HCT116 (cell line): ENCODE measurements around the gene MEGF6. TPM values are rescaled to one million over a fixed set of nuclear protein-coding genes. Genes with fewer than 3 reads are reported as not detected.

Experiments used
- ATAC-seq: fragments of 200-7000 bp; cut with Tn5 transposase; 2 replicates; pipeline ENCODE4 v1.9.1; 2020; ENCODE audit warnings: mild to moderate bottlenecking, moderate library complexity
- BruUV-seq: library from RNA; stranded (reverse); fragments of 400-500 nt; replicated peaks from 2 replicates; lab custom pipeline; 2021; lab: Mats Ljungman, UMichigan
- CTCF ChIA-PET: fragments of 300-600 bp; sonication (Branson Sonifier 250); formaldehyde crosslinking; loops from one replicate; lab custom pipeline; 2021; ENCODE audit warnings: antibody characterized with exemption; lab: Charles Lee
- POLR2A ChIA-PET: fragments of 300-600, 350-600 bp; sonication (Branson Sonifier 250); formaldehyde crosslinking; loops from one replicate; lab custom pipeline; 2021; ENCODE audit warnings: antibody characterized with exemption; lab: Charles Lee
- RAD21 ChIA-PET, 2 experiments: fragments of 300-600 bp; sonication (Branson Sonifier 250); formaldehyde crosslinking; loops; one replicate each; lab custom pipeline; 2023; ENCODE audit warnings: low total read pairs in 2 of 2; ENCODE audit not compliant: uncharacterized antibody in 2 of 2, unreplicated experiment in 2 of 2, low non-redundant PET in 1 of 2; lab: Charles Lee
- DNase-seq: peaks from one replicate; pipeline ENCODE4 v3.0.0-alpha.2; 2010; ENCODE audit warnings: low read depth, low spot score
- H2AFZ ChIP-seq: fragments of 200-600 bp; shearing (Covaris generic), sonication (generic); 2 replicates; pipeline ENCODE4 v1.6.1; 2017; ENCODE audit warnings: low read depth, mixed run types, mixed read lengths, antibody characterized with exemption, low read length; ENCODE audit not compliant: poor library complexity, severe bottlenecking
- H3K27ac ChIP-seq: 2 replicates; pipeline ENCODE4 v1.5.1; 2012; ENCODE audit warnings: low read depth, low read length
- H3K27me3 ChIP-seq: fragments of 200-600 bp; sonication (generic); 2 replicates; pipeline ENCODE4 v1.6.1; 2016; ENCODE audit warnings: mixed run types, low read length, mixed read lengths; ENCODE audit not compliant: insufficient read depth
- H3K36me3 ChIP-seq, 2 experiments: fragments of 200-500 bp in 1 of 2; fragments of 200-600 bp in 1 of 2; sonication (Bioruptor generic) in 1 of 2; sonication (generic) in 1 of 2; 2 replicates each; pipeline versions ENCODE4 v1.5.1 to v1.6.1; 2014 to 2016; ENCODE audit warnings: low read length in 2 of 2, inconsistent platforms in 1 of 2, mixed read lengths in 1 of 2, mixed run types in 1 of 2; ENCODE audit not compliant: insufficient read depth in 2 of 2, control insufficient read depth in 1 of 2
- H3K4me1 ChIP-seq, 2 experiments: fragments of 200-600 bp in 1 of 2; sonication (generic) in 1 of 2; 2 replicates each; pipeline versions ENCODE4 v1.5.1 to v1.6.1; 2012 to 2017; ENCODE audit warnings: low read length in 2 of 2, inconsistent platforms in 1 of 2, mild to moderate bottlenecking in 1 of 2, mixed read lengths in 1 of 2, mixed run types in 1 of 2, moderate library complexity in 1 of 2; ENCODE audit not compliant: insufficient read depth in 2 of 2, control insufficient read depth in 1 of 2
- H3K4me2 ChIP-seq: fragments of 200-600 bp; sonication (generic); 2 replicates; pipeline ENCODE4 v1.6.1; 2017; ENCODE audit warnings: mixed run types, low read length, mixed read lengths
- H3K4me3 ChIP-seq, 2 experiments: fragments of 200-600 bp in 1 of 2; sonication (generic) in 1 of 2; replicated peaks in 1 of 2; 2 replicates each; pipeline ENCODE4 v1.5.1; 2011 to 2016; ENCODE audit warnings: low read length in 2 of 2, control low read depth in 1 of 2, low read depth in 1 of 2, mild to moderate bottlenecking in 1 of 2, mixed read lengths in 1 of 2, mixed run types in 1 of 2
- H3K79me2 ChIP-seq: fragments of 200-600 bp; sonication (generic); 2 replicates; pipeline ENCODE4 v1.6.1; 2017; ENCODE audit warnings: mild to moderate bottlenecking, mixed run types, low read length, moderate library complexity, mixed read lengths; ENCODE audit not compliant: insufficient read depth
- H3K9ac ChIP-seq: fragments of 200-600 bp; sonication (generic); 2 replicates; pipeline ENCODE4 v1.6.1; 2016; ENCODE audit warnings: low read length, mixed read lengths
- H3K9me2 ChIP-seq: fragments of 200-600 bp; sonication (generic), shearing (Covaris generic); 2 replicates; pipeline ENCODE4 v1.6.1; 2017; ENCODE audit warnings: mixed run types, mild to moderate bottlenecking, moderate library complexity; ENCODE audit not compliant: insufficient read depth
- H3K9me3 ChIP-seq, 2 experiments: fragments of 200-500 bp in 1 of 2; fragments of 200-600 bp in 1 of 2; sonication (Bioruptor generic) in 1 of 2; sonication (generic) in 1 of 2; 2 replicates each; pipeline ENCODE4 v1.6.1; 2014 to 2017; ENCODE audit warnings: low read length in 2 of 2, mixed read lengths in 2 of 2, inconsistent platforms in 1 of 2, low read depth in 1 of 2, mild to moderate bottlenecking in 1 of 2, mixed run types in 1 of 2, moderate library complexity in 1 of 2; ENCODE audit not compliant: control insufficient read depth in 1 of 2, insufficient read depth in 1 of 2
- H4K20me1 ChIP-seq: fragments of 200-600 bp; sonication (generic), shearing (Covaris generic); 2 replicates; pipeline ENCODE4 v1.6.1; 2017; ENCODE audit warnings: mixed run types, mild to moderate bottlenecking, moderate library complexity; ENCODE audit not compliant: insufficient read depth
- CBX3 ChIP-seq: IDR thresholded peaks from 2 replicates; pipeline ENCODE4 v1.6.1; 2012; ENCODE audit warnings: low read depth
- CEBPB ChIP-seq: IDR thresholded peaks from 2 replicates; pipeline ENCODE4 v1.6.1; 2012; ENCODE audit warnings: low read depth
- EGR1 ChIP-seq: IDR thresholded peaks from 2 replicates; pipeline ENCODE4 v1.6.1; 2012; ENCODE audit warnings: low read depth
- EZH2 ChIP-seq: fragments of 200-600 bp; sonication (generic); IDR thresholded peaks from 2 replicates; pipeline ENCODE4 v1.6.1; 2017; ENCODE audit warnings: antibody characterized with exemption, mixed run types
- EZH2phosphoT487 ChIP-seq: fragments of 200-600 bp; IDR thresholded peaks from 2 replicates; pipeline ENCODE4 v1.6.1; 2018; ENCODE audit warnings: antibody characterized with exemption, borderline replicate concordance
- JUND ChIP-seq: IDR thresholded peaks from 2 replicates; pipeline ENCODE4 v1.6.1; 2012
- POLR2A ChIP-seq: IDR thresholded peaks from 2 replicates; pipeline ENCODE4 v1.7.0; 2011; ENCODE audit warnings: borderline replicate concordance; ENCODE audit not compliant: insufficient read depth, insufficient read length; ENCODE audit errors: extremely low read depth
- POLR2AphosphoS5 ChIP-seq: IDR thresholded peaks from 2 replicates; pipeline ENCODE4 v1.6.1; 2011; ENCODE audit warnings: mild to moderate bottlenecking, low read depth, low read length, moderate library complexity
- RAD21 ChIP-seq: IDR thresholded peaks from 2 replicates; pipeline ENCODE4 v1.6.1; 2012; ENCODE audit warnings: low read depth, mild to moderate bottlenecking
- SIN3A ChIP-seq: IDR thresholded peaks from 2 replicates; pipeline ENCODE4 v1.6.1; 2012; ENCODE audit warnings: low read depth
- SP1 ChIP-seq: IDR thresholded peaks from 2 replicates; pipeline ENCODE4 v1.6.1; 2012; ENCODE audit warnings: low read depth
- TCF7L2 ChIP-seq: IDR thresholded peaks from 2 replicates; pipeline ENCODE4 v1.7.0; 2011; ENCODE audit warnings: borderline replicate concordance, inconsistent platforms; ENCODE audit not compliant: insufficient read depth, insufficient read length; ENCODE audit errors: extremely low read depth
- YY1 ChIP-seq: IDR thresholded peaks from 2 replicates; pipeline ENCODE4 v1.6.1; 2011; ENCODE audit warnings: low read length, low read depth, moderate library complexity, mild to moderate bottlenecking; ENCODE audit not compliant: insufficient replicate concordance; ENCODE audit errors: extremely low read depth
- ZFX ChIP-seq: fragments of 450-650 bp; IDR thresholded peaks from 2 replicates; pipeline ENCODE4 v1.6.1; 2017
- intact Hi-C: fragments of 100-400 bp; cut with micrococcal nuclease; formaldehyde crosslinking; loops from 2 replicates; pipeline ENCODE4 v1.10.0; 2022
- total RNA-seq: library from RNA; stranded (reverse); gene quantifications from one replicate; pipeline ENCODE4 v1.2.1, GENCODE V29; 2021; ENCODE audit not compliant: unreplicated experiment
- TF ChIP-seq, protein P1 (sequence below): IDR thresholded peaks from 2 replicates; pipeline ENCODE4 v1.6.1; 2012
- TF ChIP-seq, protein P2 (sequence below): IDR thresholded peaks from 2 replicates; pipeline ENCODE4 v1.6.1; 2012; ENCODE audit warnings: low read depth
- TF ChIP-seq, protein P3 (sequence below), 3 experiments: fragments of 200-600 bp in 1 of 3; sonication (generic) in 1 of 3; IDR thresholded peaks in 2 of 3; conservative IDR thresholded peaks in 1 of 3; 2 replicates each; pipeline ENCODE4 v1.5.1; 2012 to 2017; ENCODE audit warnings: low read depth in 2 of 3, low read length in 2 of 3, antibody characterized with exemption in 1 of 3, borderline replicate concordance in 1 of 3, control low read depth in 1 of 3, mild to moderate bottlenecking in 1 of 3, mixed read lengths in 1 of 3, mixed run types in 1 of 3, moderate library complexity in 1 of 3; ENCODE audit not compliant: insufficient read depth in 1 of 3
- TF ChIP-seq, protein P4 (sequence below): IDR thresholded peaks from 2 replicates; pipeline ENCODE4 v1.6.1; 2012
- TF ChIP-seq, protein P5 (sequence below): IDR thresholded peaks from 2 replicates; pipeline ENCODE4 v1.6.1; 2011; ENCODE audit warnings: mild to moderate bottlenecking, low read length, moderate library complexity; ENCODE audit not compliant: insufficient replicate concordance; ENCODE audit errors: extremely low read depth

MEGF6 gene
- total RNA-seq, 1 experiment from 2014 or later = 47.6 TPM

DNA sequence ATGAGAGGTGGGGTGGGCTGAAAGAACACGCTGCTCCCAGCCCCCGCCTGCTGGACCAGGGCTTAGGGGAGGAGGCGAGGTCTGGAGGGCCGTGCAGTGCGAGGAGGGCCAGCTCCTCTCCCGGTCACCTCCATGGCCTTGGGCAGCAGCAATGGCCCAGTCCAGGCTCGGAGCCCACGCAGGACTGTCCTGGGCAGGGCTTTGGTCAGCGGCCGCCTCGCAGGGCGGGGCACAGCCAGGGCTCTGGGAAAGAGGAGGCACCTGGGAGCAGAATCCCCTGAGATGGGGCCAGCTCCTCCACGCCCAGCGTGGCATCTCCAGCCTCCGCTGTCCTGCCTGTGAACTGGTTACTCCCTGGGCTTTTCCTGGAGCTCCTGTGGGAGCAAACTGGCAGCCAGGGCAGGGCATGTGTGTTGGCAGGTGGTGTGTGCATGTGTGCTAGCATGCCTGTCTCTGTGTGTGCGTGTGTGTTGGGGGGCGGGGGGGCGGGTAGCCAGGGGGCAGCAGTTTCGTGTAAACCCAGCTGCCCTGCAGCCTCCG is 129.4 kb downstream of the MEGF6 start:
- no peaks in the 10 kb centered on the region for H3K9me3 ChIP-seq
- no peak for TF ChIP-seq RAD21
- TF ChIP-seq EZH2 = no peak
- TF ChIP-seq, protein P1, sequence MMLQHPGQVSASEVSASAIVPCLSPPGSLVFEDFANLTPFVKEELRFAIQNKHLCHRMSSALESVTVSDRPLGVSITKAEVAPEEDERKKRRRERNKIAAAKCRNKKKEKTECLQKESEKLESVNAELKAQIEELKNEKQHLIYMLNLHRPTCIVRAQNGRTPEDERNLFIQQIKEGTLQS = no peak
- no peak for TF ChIP-seq JUND
- TF ChIP-seq, protein P2, sequence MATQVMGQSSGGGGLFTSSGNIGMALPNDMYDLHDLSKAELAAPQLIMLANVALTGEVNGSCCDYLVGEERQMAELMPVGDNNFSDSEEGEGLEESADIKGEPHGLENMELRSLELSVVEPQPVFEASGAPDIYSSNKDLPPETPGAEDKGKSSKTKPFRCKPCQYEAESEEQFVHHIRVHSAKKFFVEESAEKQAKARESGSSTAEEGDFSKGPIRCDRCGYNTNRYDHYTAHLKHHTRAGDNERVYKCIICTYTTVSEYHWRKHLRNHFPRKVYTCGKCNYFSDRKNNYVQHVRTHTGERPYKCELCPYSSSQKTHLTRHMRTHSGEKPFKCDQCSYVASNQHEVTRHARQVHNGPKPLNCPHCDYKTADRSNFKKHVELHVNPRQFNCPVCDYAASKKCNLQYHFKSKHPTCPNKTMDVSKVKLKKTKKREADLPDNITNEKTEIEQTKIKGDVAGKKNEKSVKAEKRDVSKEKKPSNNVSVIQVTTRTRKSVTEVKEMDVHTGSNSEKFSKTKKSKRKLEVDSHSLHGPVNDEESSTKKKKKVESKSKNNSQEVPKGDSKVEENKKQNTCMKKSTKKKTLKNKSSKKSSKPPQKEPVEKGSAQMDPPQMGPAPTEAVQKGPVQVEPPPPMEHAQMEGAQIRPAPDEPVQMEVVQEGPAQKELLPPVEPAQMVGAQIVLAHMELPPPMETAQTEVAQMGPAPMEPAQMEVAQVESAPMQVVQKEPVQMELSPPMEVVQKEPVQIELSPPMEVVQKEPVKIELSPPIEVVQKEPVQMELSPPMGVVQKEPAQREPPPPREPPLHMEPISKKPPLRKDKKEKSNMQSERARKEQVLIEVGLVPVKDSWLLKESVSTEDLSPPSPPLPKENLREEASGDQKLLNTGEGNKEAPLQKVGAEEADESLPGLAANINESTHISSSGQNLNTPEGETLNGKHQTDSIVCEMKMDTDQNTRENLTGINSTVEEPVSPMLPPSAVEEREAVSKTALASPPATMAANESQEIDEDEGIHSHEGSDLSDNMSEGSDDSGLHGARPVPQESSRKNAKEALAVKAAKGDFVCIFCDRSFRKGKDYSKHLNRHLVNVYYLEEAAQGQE = no peak
- TF ChIP-seq CBX3 = no peak
- TF ChIP-seq, protein P3, sequence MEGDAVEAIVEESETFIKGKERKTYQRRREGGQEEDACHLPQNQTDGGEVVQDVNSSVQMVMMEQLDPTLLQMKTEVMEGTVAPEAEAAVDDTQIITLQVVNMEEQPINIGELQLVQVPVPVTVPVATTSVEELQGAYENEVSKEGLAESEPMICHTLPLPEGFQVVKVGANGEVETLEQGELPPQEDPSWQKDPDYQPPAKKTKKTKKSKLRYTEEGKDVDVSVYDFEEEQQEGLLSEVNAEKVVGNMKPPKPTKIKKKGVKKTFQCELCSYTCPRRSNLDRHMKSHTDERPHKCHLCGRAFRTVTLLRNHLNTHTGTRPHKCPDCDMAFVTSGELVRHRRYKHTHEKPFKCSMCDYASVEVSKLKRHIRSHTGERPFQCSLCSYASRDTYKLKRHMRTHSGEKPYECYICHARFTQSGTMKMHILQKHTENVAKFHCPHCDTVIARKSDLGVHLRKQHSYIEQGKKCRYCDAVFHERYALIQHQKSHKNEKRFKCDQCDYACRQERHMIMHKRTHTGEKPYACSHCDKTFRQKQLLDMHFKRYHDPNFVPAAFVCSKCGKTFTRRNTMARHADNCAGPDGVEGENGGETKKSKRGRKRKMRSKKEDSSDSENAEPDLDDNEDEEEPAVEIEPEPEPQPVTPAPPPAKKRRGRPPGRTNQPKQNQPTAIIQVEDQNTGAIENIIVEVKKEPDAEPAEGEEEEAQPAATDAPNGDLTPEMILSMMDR (IDR thresholded peaks at IDR 0.05 in 2 of 3, conservative IDR thresholded peaks at IDR 0.05 in 1 of 3; ENCODE audit: borderline replicate concordance in 1 of 3, insufficient read depth in 1 of 3, low read depth in 2 of 3, low read length in 2 of 3) = no peak
- TF ChIP-seq SP1 = no peak
- TF ChIP-seq TCF7L2 = no peak
- TF ChIP-seq CEBPB = no peak
- TF ChIP-seq POLR2A = no peak
- TF ChIP-seq, protein P4, sequence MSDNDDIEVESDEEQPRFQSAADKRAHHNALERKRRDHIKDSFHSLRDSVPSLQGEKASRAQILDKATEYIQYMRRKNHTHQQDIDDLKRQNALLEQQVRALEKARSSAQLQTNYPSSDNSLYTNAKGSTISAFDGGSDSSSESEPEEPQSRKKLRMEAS = no peak
- TF ChIP-seq SIN3A = no peak
- TF ChIP-seq POLR2AphosphoS5 = no peak; the same call in 1 of the 2 replicates
- TF ChIP-seq EGR1 = no peak
- TF ChIP-seq, protein P5, sequence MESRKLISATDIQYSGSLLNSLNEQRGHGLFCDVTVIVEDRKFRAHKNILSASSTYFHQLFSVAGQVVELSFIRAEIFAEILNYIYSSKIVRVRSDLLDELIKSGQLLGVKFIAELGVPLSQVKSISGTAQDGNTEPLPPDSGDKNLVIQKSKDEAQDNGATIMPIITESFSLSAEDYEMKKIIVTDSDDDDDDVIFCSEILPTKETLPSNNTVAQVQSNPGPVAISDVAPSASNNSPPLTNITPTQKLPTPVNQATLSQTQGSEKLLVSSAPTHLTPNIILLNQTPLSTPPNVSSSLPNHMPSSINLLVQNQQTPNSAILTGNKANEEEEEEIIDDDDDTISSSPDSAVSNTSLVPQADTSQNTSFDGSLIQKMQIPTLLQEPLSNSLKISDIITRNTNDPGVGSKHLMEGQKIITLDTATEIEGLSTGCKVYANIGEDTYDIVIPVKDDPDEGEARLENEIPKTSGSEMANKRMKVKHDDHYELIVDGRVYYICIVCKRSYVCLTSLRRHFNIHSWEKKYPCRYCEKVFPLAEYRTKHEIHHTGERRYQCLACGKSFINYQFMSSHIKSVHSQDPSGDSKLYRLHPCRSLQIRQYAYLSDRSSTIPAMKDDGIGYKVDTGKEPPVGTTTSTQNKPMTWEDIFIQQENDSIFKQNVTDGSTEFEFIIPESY = no peak
- TF ChIP-seq ZFX = no peak
- no peak for TF ChIP-seq YY1
- TF ChIP-seq EZH2phosphoT487 = no peak
- H3K27ac ChIP-seq = peak overlapping the region; percentile 39; the same call in 1 of the 2 replicates
- H3K36me3 ChIP-seq = no peaks in the 10 kb centered on the region; a peak in 1 of 4 replicates
- ATAC-seq (peak; percentile 24), DNase-seq (no peak)
- ChIA-PET POLR2A (interaction anchor here (0.9 kb wide), 1 partner anchor 29 kb away, joined by 4 read pairs; no protein-coding TSS in a partner anchor), RAD21 (interaction anchor here in 1 of 2 experiments (1.5 kb wide), 1 partner anchor 29 kb away, joined by 5 read pairs; no protein-coding TSS in a partner anchor), CTCF (interaction anchor here (1.2 to 3.5 kb wide), 4 partner anchors 9 to 137 kb away, joined by 4 to 29 read pairs (median 6); no protein-coding TSS in a partner anchor)
- no peaks in the 10 kb centered on the region for H3K79me2 ChIP-seq
- no peak overlapping the region for H2AFZ ChIP-seq
- H3K4me3 ChIP-seq = no peak overlapping the region
- H3K4me1 ChIP-seq = peaks cover 12 to 29% of the 10 kb centered on the region in 2 experiments; a peak in 3 of 4 replicates
- no peak overlapping the region; the same call in 1 of the 2 replicates for H3K9ac ChIP-seq
- no TSS peak for BruUV-seq
- no peaks in the 10 kb centered on the region for H4K20me1 ChIP-seq
- intact Hi-C loops = no loop called here
- no peaks in the 10 kb centered on the region for H3K9me2 ChIP-seq
- peak overlapping the region; percentile 84 for H3K4me2 ChIP-seq
- no peaks in the 10 kb centered on the region for H3K27me3 ChIP-seq
